Globus pallidus (tissue), 1 donor: ENCODE results near the gene NMNAT2.
"Not testable (repeated sequence)": the region's sequence is repeated elsewhere in the genome, so short reads cannot be mapped to it uniquely, and the experiment has no call there.

Experiments
- DNase-seq: peaks from one replicate; pipeline ENCODE4 v3.0.0-alpha.2; 2015; ENCODE audit warnings: low spot score

Gene NMNAT2

DNA sequence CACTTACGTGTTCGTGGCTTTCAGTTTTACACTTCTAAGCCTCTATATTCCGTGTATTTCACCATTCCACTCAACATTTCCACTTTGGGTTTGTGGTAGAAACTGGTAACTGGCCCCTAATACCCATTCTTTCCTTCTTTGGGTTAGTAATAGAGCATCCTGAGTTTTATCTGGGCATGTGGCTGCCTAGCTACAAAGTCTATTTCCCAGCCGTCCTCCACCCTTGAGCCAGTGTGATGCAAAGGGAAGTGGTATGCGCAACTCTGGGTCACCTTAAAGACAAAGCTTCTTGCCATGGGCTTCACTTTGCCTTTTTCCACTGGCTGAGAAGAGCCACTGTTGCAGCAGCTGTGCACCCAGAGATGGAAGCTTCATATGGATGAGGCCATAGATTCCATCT is 158.3 kb downstream of the NMNAT2 start:
- DNase-seq, result no peak

DNA sequence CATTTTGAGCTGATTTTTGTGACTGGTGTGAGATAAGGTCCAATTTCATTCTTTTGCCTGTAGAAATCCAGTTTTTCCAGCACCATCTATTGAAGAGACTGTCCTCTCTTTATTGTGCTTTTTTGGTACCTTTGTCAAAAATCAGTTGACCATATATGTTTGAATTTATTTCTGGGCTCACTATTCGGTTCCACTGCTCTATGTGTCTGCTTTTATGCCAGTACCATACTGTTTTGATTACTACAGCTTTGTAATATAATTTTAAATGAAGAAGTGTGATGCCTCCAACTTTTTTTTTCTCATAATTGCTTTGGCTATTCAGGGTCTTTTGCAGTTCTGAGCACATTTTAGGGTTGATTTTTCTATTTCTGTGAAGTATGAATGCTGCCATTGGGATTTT is 163.1 kb downstream of the NMNAT2 start:
- no peak for DNase-seq

DNA sequence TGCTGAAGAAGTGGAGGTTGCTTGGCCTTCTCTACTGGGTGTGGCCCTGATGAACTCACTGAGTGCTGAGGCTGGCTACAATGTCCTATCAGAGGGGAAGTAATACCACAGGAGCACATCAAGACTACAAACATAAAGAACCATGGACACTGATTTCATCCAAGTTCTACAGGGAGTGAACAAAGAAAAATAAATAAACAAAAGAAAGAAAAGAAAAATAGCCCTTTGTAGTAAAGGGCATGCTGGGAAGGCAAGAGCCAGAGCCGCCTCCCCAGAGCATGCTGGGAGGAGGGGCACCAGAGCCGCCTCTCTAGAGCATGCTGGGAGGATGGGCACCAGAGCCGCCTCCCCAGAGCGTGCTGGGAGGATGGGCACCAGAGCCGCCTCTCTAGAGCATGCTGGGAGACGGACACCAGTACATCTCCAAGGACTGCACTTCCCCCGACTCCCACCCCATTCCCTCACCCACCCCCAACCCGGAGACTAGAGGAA is 166.2 kb downstream of the NMNAT2 start:
- no peak for DNase-seq

DNA sequence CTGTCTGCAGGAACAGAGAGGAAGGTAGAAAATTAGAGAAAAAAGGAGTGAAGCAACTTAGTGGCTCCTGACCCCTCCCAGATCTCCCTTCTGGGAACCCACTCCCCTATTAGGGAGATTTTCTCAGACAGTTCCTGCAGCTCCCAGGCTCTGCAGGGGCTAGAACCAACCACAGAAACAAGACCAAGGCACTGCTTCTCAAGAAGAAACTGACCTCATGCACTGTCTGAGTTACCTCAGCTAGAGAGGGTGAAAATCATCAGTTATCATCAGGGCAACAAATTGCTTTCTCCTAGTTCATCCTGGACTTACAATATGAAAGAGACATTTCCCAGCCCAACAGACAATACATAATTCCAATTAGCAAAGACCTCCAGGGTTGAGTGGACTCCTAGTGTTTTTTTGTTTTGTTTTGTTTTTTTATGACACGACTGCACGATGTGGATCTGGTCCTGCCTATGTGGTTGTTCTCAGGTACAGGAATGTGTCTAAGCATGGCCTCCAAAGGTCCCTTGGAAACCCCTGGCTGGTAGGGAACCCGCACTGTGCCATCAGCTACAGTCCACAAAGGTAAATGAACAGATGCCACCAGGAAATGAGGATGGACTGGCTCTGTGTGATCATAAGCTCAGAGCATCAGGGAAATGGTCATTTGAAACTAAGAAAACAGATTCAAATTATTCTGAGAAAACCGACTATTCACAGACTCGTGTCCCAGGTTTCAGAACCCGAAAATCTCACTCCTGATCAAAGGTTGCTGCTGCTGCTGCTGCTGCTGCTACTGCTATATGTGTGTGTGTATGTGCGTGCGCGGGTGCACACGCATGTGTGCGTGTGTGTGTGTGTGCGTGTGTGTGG is 166.8 kb downstream of the NMNAT2 start:
- no peak for DNase-seq

DNA sequence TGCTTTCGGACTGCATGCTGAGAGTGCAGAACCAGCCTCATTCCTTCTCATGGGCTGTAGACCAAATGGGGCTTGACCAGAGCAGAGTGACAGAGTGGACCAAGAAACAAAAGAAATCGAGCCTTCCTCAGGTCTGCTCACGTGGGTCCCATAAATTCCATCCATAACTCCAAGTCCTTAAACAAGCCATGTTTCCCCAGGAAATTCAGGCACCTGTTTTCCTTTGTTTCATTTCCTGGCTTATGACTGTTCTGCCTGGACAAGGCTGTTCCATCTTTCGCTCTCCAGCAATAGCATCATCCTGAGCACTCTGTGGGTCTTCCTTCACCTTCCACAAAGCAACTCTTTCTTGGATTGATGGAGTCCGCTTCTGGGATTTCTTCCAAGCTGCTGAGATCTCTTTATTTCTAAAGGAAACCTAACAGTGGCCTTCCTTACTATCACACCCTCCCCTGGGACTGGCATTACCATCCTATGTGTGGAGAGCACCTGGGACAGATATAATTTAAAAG is 168.2 kb downstream of the NMNAT2 start:
- DNase-seq, result no peak

DNA sequence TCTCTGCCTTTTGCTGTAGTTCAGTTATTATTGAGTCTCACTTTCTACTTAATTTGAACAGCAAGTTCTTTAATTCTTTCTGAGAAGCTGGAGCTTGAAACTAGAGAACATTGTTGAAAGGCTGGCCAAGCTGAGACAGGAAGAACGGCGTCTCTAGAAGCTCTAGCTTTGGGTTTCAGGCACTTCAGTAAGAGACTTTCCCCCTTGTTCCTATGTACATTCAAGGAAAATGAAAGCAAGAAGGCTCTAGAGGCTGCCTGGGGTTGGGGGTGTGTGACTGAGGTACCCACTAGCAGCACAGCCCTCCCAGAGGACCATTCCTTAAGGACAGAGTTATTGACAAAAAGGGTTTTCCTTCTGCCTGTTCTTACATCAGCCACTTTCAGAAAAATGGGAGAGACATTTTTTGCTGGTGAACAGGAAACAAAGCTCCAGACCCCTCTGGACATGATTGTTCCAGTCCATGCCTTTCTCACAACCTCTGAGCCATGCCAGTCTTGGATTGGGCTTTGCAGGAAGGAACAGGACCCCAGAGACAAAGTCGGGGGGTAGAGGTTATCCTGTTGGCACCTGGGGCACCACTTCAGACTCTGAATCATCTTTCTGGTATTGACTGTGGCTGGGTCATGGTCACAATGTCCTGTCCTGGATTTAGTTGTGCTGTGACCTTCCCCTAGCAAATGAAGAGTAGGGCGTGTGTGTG is 169.0 kb downstream of the NMNAT2 start:
- DNase-seq, result no peak

DNA sequence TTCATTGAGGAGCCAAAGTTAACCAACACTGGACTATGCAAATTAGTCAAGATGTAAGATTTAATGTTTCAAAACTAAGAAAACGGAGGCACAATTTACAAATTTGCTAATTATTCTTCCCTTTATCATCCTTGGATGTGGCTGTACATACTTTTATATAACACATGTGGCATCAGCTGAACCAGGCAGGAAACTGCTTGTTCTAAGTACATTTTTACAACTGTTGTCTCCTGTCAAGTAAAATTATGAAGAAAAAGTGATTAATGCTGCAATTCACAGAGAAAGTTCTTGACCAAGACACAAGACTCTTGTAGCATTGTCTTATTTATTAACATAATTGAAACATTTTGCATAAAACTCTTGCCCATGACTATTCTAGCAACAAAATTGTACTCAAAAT is 170.2 kb downstream of the NMNAT2 start:
- no peak for DNase-seq

DNA sequence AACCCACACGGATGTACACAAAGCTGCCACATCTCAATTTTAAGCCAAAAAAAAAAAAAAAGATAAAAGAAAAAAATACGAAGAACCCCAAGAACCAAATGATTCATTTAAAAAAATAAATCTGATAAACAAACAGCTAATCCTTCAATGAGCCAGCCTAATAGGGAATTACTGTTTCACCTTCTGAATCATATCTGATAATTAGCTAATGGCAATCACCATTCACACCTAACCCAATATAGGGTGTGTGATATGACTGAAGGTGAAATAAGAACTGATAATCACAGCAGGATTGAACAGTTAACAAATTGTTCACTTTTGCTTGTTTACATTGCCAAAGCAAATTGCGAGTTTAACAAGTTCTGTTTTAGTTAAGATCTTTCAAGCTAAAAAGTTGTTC is 170.7 kb downstream of the NMNAT2 start:
- DNase-seq, result no peak

DNA sequence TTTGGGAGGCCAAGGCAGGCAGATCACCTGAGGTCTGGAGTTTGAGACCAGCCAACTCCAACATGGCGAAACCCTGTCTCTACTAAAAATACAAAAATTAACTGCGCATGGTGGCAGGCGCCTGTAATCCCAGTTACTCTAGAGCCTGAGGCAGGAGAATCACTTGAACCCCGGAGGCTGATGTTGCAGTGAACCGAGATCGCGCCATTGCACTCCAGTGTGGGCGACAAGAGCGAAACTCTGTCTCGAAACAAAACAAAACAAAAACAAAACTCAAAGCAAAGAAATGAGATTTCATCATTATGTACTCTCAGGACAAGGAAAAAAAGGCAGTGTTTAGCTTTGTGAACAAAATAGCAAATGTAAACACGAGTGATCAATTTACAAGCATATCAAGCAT is 171.1 kb downstream of the NMNAT2 start:
- DNase-seq, result no peak

DNA sequence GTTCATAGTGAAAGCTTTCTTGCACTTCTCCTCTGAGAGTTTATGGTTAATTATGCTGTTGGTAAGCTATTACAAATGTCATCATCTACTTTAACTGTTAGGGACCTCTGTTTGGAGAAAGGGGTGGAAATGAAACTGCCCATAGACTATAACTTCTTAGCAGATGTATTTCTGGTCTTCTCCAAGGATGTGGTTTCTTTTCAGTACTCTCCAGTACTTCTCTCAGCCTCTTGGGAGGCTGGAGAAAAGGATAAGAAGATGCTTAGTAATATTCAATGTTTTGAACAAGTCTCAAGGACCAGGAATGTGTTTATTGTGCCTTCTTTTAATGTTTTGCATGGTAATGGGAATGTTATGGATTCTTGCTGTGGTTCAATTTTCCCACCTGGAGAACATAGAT is 171.7 kb downstream of the NMNAT2 start:
- DNase-seq, result no peak

DNA sequence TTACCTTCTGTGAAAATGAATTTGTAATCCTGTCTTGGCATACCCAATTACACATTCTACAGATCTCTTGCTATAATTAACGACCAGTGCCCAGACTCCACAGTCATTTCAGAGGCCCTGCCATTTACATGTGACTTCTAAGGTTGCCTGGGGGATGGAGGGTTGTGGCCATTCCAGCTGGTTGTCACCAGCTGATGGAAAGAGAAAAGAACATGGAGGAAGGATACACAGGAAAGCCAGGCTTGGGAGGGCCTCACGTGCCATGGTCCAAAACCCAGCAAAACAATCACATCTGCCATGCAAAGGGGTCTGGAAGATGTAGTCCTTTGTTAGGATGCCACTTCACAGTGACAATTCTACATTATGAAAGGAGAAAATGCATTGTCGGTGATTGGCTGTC is 172.8 kb downstream of the NMNAT2 start:
- DNase-seq, result no peak

DNA sequence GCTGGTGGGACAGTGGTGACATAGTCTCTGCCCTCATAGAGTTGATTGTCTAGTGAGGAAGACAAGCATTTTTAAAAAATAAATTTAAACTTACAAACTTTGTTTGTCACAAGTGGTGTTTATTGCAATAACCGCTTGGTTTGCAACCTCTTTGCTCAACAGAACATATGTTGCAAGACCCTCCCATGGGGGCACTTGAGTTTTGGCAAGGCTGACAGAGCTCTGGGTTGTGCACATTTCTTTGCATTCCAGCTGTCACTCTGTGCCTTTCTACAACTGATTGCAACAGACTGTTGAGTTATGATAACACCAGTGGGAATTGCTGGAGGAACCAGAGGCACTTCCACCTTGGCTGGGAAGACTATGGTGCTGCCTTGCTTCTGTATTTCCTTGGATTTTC is 173.7 kb downstream of the NMNAT2 start:
- DNase-seq, result no peak

DNA sequence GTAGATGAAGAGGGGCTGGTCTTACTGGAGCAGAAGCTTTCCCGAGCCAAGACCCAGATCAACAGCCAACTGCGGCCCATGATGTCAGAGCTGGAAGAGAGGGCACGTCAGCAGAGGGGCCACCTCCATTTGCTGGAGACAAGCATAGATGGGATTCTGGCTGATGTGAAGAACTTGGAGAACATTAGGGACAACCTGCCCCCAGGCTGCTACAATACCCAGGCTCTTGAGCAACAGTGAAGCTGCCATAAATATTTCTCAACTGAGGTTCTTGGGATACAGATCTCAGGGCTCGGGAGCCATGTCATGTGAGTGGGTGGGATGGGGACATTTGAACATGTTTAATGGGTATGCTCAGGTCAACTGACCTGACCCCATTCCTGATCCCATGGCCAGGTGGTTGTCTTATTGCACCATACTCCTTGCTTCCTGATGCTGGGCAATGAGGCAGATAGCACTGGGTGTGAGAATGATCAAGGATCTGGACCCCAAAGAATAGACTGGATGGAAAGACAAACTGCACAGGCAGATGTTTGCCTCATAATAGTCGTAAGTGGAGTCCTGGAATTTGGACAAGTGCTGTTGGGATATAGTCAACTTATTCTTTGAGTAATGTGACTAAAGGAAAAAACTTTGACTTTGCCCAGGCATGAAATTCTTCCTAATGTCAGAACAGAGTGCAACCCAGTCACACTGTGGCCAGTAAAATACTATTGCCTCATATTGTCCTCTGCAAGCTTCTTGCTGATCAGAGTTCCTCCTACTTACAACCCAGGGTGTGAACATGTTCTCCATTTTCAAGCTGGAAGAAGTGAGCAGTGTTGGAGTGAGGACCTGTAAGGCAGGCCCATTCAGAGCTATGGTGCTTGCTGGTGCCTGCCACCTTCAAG is 174.8 kb downstream of the NMNAT2 start:
- no peak for DNase-seq

DNA sequence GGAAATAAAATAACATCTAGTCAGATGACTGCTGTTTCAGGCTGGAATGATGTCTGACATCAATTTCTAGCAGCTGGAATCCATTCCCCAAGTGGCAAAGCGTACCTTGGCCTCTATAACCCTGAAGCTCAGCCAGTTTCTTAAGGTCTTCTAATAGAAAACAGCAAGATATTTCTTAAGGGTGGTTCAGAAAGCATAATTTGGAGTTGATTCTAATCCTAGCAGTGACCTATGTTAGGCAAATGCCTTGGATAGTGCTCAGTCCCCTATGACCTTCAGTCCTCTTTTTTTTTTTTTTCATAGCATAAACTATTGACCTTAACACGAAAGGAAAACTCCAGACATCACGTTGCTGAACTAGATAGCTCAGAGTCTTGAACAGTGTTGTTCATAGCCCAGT is 175.6 kb downstream of the NMNAT2 start:
- DNase-seq, result no peak

DNA sequence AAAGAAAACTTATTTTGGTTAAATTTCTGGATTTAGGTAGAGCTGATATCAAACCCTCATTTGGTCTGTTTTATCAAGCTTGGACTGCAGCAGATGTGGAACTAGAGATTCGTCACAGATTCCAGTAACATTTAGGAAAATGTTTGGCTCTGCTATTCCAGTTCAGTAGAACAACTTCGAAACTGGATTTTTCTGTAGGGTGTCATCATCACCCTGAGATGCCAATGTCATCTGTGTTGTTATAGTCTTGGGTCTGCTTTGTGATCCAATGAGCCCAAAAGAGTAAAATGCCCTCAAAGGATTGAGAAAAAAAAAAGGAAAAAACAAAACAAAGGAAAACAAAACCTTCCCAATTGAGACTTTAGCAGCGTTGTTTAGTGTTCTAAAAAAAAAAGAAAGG is 176.7 kb downstream of the NMNAT2 start:
- DNase-seq, result no peak

DNA sequence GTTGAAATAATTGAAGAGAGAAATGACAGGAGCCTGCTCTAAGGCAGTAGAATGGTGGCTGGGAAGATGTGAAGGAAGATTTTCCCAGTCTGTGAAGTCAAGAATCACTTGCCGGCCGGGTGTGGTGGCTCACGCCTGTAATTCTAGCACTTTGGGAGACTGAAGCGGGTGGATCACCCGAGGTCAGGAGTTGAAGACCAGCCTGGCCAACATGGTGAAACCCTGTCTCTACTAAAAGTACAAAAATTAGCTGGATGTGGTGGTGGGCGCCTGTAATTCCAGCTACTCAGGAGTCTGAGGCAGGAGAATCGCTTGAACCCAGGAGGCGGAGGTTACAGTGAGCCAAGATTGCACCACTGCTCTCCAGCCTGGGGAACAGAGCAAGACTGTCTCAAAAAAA is 177.3 kb downstream of the NMNAT2 start:
- DNase-seq, result not testable (repeated sequence)

DNA sequence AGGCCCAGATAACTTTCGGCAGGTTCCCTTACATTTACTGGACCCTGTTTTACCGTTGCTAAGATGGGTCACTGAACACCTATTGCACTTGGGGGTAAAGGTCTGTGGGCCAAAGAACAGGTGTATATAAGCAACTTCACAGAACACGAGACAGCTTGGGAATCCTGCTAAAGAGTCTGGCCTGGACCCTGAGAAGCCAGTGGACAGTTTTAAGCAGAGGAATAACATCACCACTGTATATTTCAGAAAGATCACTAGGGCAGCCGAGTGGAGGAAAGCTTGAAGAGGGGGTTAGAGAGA is 177.7 kb downstream of the NMNAT2 start:
- DNase-seq, result no peak

DNA sequence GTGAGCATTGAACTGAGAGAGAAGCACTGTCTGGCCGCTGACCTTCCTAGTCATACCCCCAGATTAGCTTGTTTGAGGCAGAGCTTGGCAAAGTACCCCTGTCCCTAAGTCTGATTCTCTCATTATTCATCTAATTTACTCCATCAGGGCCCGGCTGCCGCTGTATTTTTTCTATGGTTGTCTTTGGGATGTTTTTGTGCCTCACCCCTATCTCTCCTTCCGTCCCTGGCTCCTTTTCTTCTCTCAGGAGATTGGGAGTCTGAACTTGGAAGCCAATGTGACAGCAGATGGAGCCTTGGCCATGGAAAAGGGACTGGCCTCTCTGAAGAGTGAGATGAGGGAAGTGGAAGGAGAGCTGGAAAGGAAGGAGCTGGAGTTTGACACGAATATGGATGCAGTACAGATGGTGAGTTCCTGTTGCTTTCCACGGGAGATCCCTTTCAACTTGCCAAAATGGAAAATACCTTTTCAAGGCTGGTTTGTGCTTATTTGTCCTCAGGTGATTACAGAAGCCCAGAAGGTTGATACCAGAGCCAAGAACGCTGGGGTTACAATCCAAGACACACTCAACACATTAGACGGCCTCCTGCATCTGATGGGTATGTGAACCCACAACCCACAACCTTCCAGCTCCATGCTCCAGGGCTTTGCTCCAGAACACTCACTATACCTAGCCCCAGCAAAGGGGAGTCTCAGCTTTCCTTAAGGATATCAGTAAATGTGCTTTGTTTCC is 178.2 kb downstream of the NMNAT2 start:
- DNase-seq, result no peak

DNA sequence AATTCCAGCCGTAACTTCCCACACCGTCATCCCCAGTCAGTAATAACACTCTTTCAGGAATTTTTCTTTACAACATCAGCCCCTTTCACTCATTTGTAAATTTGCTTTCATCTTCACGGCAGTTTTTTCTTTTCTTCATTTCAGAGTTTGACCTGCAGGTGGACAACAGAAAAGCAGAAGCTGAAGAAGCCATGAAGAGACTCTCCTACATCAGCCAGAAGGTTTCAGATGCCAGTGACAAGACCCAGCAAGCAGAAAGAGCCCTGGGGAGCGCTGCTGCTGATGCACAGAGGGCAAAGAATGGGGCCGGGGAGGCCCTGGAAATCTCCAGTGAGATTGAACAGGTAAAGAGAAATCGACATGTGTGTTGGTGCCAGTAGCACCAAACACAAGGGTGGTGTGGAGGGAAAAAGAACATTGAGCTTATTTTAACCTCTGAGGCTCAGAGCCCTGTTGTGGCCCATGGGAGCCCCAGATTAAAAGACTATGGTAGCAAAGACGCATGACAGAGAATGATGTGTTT is 178.9 kb downstream of the NMNAT2 start:
- no peak for DNase-seq

DNA sequence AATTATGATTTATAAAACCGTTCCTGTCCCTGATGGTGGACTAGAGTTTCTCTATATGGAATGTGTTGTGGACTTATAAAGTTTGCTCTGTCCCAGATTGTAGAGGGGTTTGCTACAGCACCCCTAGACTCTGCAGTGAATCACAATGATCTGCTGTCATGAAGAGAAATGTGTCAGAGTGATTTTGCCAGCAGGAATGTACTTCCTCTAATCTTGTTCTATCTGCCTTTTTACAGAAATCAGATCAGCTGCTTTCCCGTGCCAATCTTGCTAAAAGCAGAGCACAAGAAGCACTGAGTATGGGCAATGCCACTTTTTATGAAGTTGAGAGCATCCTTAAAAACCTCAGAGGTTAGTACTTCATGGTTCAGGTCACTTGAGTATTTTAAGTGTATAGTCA is 180.1 kb downstream of the NMNAT2 start:
- DNase-seq, result no peak

DNA sequence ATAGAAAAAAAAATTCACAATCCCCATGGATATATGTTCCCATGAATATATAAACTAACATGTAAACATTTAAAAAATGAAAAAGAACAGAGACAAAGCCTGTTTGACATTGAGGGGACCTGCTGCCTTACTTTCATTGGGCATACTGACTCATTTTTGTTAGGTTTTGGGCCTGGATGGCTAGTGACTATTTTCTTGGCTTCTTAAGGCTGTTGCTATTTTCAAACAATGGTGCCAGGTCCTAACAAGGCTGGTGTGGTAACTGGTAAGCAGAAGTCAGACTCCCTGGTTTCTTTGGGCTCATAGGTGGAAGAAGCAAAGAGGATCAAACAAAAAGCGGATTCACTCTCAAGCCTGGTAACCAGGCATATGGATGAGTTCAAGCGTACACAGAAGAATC is 181.1 kb downstream of the NMNAT2 start:
- DNase-seq, result no peak
